Measurements from ENCODE around the gene RNF151. TPM values are rescaled to one million over a fixed set of nuclear protein-coding genes. Genes with fewer than 3 reads are reported as not detected.

Gene RNF151
- total RNA-seq, 1 donor from 2014 or later: 0.27 TPM

GRCh38 chr16:1990101-1990350 lies 23.4 kb downstream of the RNF151 start:
- intact Hi-C loops (cut with micrococcal nuclease): loop anchor here (5.0 to 10.0 kb wide), 2 partner anchors 232 to 545 kb away; partner anchors contain the start of genes CEMP1, E4F1 and PDPK1

- intact Hi-C loops (cut with micrococcal nuclease): loop anchor here (1.0 to 10.0 kb wide), 3 partner anchors 47 to 544 kb away; partner anchors contain the start of genes CEMP1, E4F1, MSRB1 and PDPK1
Observed at GRCh38 chr16:1990351-1991134, 23.9 kb downstream of the RNF151 start.

GRCh38 chr16:1991135-1991551 lies 24.5 kb downstream of the RNF151 start:
- intact Hi-C loops (cut with micrococcal nuclease): loop anchor here (1.0 to 10.0 kb wide), 3 partner anchors 48 to 544 kb away; partner anchors contain the start of genes CEMP1, E4F1, MSRB1 and PDPK1

GRCh38 chr16:1991588-1991947 lies 24.9 kb downstream of the RNF151 start:
- intact Hi-C loops (cut with micrococcal nuclease): loop anchor here (1.0 to 10.0 kb wide), 3 partner anchors 48 to 543 kb away; partner anchors contain the start of genes CEMP1, E4F1, MSRB1 and PDPK1

- intact Hi-C loops (cut with micrococcal nuclease): loop anchor here (1.0 to 10.0 kb wide), 8 partner anchors 8 to 543 kb away; partner anchors contain the start of genes CEMP1, E4F1, GFER and MLST8
Observed at GRCh38 chr16:1991948-1992703, 25.5 kb downstream of the RNF151 start.

- intact Hi-C loops (cut with micrococcal nuclease): loop anchor here (1.0 to 10.0 kb wide), 7 partner anchors 9 to 542 kb away; partner anchors contain the start of genes CEMP1, E4F1, GFER and MLST8
Observed at GRCh38 chr16:1992704-1993317, 26.2 kb downstream of the RNF151 start.

- intact Hi-C loops (cut with micrococcal nuclease): loop anchor here (5.0 to 10.0 kb wide), 2 partner anchors 229 to 541 kb away; partner anchors contain the start of genes CEMP1, E4F1 and PDPK1
Observed at GRCh38 chr16:1993731-1994131, 27.1 kb downstream of the RNF151 start.

GRCh38 chr16:1997494-1998359 lies 31.1 kb downstream of the RNF151 start:
- intact Hi-C loops (cut with micrococcal nuclease): loop anchor here (10.0 kb wide), 1 partner anchor 537 kb away; the partner anchor contains the start of genes CEMP1 and PDPK1

- intact Hi-C loops (cut with micrococcal nuclease): loop anchor here (10.0 kb wide), 1 partner anchor 536 kb away; the partner anchor contains the start of genes CEMP1 and PDPK1
Observed at GRCh38 chr16:1998360-1998835, 31.7 kb downstream of the RNF151 start.

GRCh38 chr16:1998852-1999801 lies 32.5 kb downstream of the RNF151 start:
- intact Hi-C loops (cut with micrococcal nuclease): loop anchor here (10.0 kb wide), 1 partner anchor 536 kb away; the partner anchor contains the start of genes CEMP1 and PDPK1

GRCh38 chr16:1999866-2000514 lies 33.3 kb downstream of the RNF151 start:
- intact Hi-C loops (cut with micrococcal nuclease): loop anchor here (10.0 kb wide), 1 partner anchor 535 kb away; the partner anchor contains the start of genes CEMP1 and PDPK1

- intact Hi-C loops (cut with micrococcal nuclease): no loop called here
Observed at GRCh38 chr16:2001035-2001434, 34.4 kb downstream of the RNF151 start.

- intact Hi-C loops (cut with micrococcal nuclease): no loop called here
Observed at GRCh38 chr16:2001456-2002355, 35.0 kb downstream of the RNF151 start.

- intact Hi-C loops (cut with micrococcal nuclease): no loop called here
Observed at GRCh38 chr16:2002406-2003230, 36.0 kb downstream of the RNF151 start.

GRCh38 chr16:2003231-2003826 lies 36.7 kb downstream of the RNF151 start:
- intact Hi-C loops (cut with micrococcal nuclease): no loop called here
